K562 (cell line): ENCODE results near the gene FKBP2. TPM values are rescaled to one million over a fixed set of nuclear protein-coding genes. Genes with fewer than 3 reads are reported as not detected.
A peak's percentile ranks its signal among the peaks of the same experiment; 100 is the strongest.

Experiments used
- CTCF ChIP-seq, 3 experiments: IDR thresholded peaks in 2 of 3; conservative IDR thresholded peaks in 1 of 3; 2 replicates each; pipeline ENCODE4 v1.5.1; 2011 to 2012; ENCODE audit warnings: low read length in 3 of 3, mild to moderate bottlenecking in 3 of 3, control low read depth in 2 of 3, improper control_type of control experiment in 1 of 3, inconsistent platforms in 1 of 3, low read depth in 1 of 3, mixed read lengths in 1 of 3, moderate library complexity in 1 of 3; ENCODE audit not compliant: insufficient read depth in 2 of 3
- ELF4 ChIP-seq: fragments of 450-650 bp; formaldehyde crosslinking; IDR thresholded peaks from 2 replicates; pipeline ENCODE4 v1.4.0; 2022; ENCODE audit warnings: missing genetic modification characterization
- KLF13 ChIP-seq: fragments of 450-650 bp; IDR thresholded peaks from 2 replicates; pipeline ENCODE4 v1.6.1; 2016; ENCODE audit warnings: missing genetic modification characterization, low read depth, mild to moderate bottlenecking, missing compliant biosample characterization, moderate library complexity, borderline replicate concordance
- NR2F6 ChIP-seq: fragments of 450-650 bp; formaldehyde crosslinking; IDR thresholded peaks from 2 replicates; pipeline ENCODE4 v1.4.0; 2020; ENCODE audit warnings: mild to moderate bottlenecking
- PCBP1 ChIP-seq: fragments of 200-400 bp; formaldehyde crosslinking; IDR thresholded peaks from 2 replicates; pipeline ENCODE4 v1.6.1; 2018; ENCODE audit warnings: mild to moderate bottlenecking, low read depth, low read length; ENCODE audit not compliant: poor library complexity, severe bottlenecking
- SP1 ChIP-seq: sonication (generic); formaldehyde crosslinking; IDR thresholded peaks from 2 replicates; pipeline ENCODE4 v1.8.1; 2022; ENCODE audit warnings: mild to moderate bottlenecking, missing genetic modification reagents
- TBL1XR1 ChIP-seq, 2 experiments: IDR thresholded peaks; 2 replicates each; pipeline ENCODE4 v1.6.1; 2012; ENCODE audit warnings: improper control_type of control experiment in 2 of 2, low read length in 2 of 2, mild to moderate bottlenecking in 1 of 2
- U2AF1 ChIP-seq: fragments of 200-400 bp; formaldehyde crosslinking; optimal IDR thresholded peaks from 2 replicates; pipeline ENCODE3; 2017; ENCODE audit warnings: mild to moderate bottlenecking, low read depth, low read length, moderate library complexity
- ZNF785 ChIP-seq: fragments of 250-450 bp; sonication (Bioruptor Pico); IDR thresholded peaks from 2 replicates; pipeline ENCODE4 v1.4.0; 2020; ENCODE audit warnings: mild to moderate bottlenecking
- polyA plus RNA-seq, 8 experiments: library from polyadenylated mRNA; depleted of rRNA in 4 of 8; stranded (reverse) in 5 of 8; unstranded in 3 of 8; fragments of >200 nt; fragmentation: Nextera tagmentation in 2 of 8; fragmentation: Illumina TruSeq in 1 of 8; extraction: Ambion mirVana in 2 of 8; extraction: Trizol in 1 of 8; gene quantifications; 2 replicates each; pipeline versions ENCODE4 v1.2.1 to v1.2.3, GENCODE V29; 2011 to 2014; ENCODE audit warnings: inconsistent platforms in 1 of 8, missing spikeins in 1 of 8
- total RNA-seq, 7 experiments: library from RNA; depleted of rRNA in 6 of 7; stranded (reverse); fragments of >200 nt in 6 of 7; fragmentation: Illumina TruSeq in 2 of 7; extraction: Trizol in 2 of 7; gene quantifications; 2 replicates each; pipeline versions ENCODE4 v1.2.1 to v1.2.3, GENCODE V29; 2011 to 2021; ENCODE audit warnings: low replicate concordance in 1 of 7
- TF ChIP-seq, protein P1 (sequence below): fragments of 450-650 bp; IDR thresholded peaks from 2 replicates; pipeline ENCODE4 v1.7.1; 2018; ENCODE audit warnings: mild to moderate bottlenecking, low read depth; ENCODE audit not compliant: partially characterized antibody

FKBP2 gene
- total and polyA plus RNA-seq, 9 of the 15 experiments (the other 6 are each of a cell fraction or from before 2014, with no cell fraction given) = 3.5 to 151 (median 58.1) TPM

GRCh38 chr11:64207256-64208085 lies 33.4 kb upstream of the FKBP2 start (continued):
- 0 out of 6 replicates have a peak, but pooled peaks of 1 of the 3 experiments have one; percentile 4 for TF ChIP-seq CTCF (IDR thresholded peaks at IDR 0.05 in 2 of 3, conservative IDR thresholded peaks at IDR 0.05 in 1 of 3; ENCODE audit: insufficient read depth in 2 of 3, low read depth in 1 of 3, low read length in 3 of 3)
- TF ChIP-seq TBL1XR1 (IDR thresholded peaks at IDR 0.05; ENCODE audit: low read length in 2 of 2) = peak in 1 of 2 experiments; percentile 56
- TF ChIP-seq NR2F6 (CRISPR knock-in tag) = no peak
- TF ChIP-seq U2AF1 = no peak
- TF ChIP-seq SP1 = peak; percentile 44; the same call in 1 of the 2 replicates
- 0 out of 2 replicates have a peak, but pooled peaks have one; percentile 31 for TF ChIP-seq ELF4
- no peak for TF ChIP-seq ZNF785 (CRISPR knock-in tag)
- 0 out of 2 replicates have a peak, but pooled peaks have one; percentile 15 for TF ChIP-seq KLF13 (tag)
- TF ChIP-seq, protein P1, sequence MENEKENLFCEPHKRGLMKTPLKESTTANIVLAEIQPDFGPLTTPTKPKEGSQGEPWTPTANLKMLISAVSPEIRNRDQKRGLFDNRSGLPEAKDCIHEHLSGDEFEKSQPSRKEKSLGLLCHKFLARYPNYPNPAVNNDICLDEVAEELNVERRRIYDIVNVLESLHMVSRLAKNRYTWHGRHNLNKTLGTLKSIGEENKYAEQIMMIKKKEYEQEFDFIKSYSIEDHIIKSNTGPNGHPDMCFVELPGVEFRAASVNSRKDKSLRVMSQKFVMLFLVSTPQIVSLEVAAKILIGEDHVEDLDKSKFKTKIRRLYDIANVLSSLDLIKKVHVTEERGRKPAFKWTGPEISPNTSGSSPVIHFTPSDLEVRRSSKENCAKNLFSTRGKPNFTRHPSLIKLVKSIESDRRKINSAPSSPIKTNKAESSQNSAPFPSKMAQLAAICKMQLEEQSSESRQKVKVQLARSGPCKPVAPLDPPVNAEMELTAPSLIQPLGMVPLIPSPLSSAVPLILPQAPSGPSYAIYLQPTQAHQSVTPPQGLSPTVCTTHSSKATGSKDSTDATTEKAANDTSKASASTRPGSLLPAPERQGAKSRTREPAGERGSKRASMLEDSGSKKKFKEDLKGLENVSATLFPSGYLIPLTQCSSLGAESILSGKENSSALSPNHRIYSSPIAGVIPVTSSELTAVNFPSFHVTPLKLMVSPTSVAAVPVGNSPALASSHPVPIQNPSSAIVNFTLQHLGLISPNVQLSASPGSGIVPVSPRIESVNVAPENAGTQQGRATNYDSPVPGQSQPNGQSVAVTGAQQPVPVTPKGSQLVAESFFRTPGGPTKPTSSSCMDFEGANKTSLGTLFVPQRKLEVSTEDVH = no peak
- TF ChIP-seq PCBP1 = no peak
